CD8-positive, alpha-beta memory T cell (primary cell): ENCODE results near the gene MAST4. TPM values are rescaled to one million over a fixed set of nuclear protein-coding genes. Genes with fewer than 3 reads are reported as not detected.

Experiments used
- CTCF ChIA-PET: fragments of 350-600 bp; sonication (Branson Sonifier 250); formaldehyde crosslinking; loops from one replicate; lab custom pipeline; 2021; ENCODE audit warnings: antibody characterized with exemption; lab: Charles Lee
- POLR2A ChIA-PET: fragments of 350-600 bp; sonication (Branson Sonifier 250); formaldehyde crosslinking; loops from one replicate; lab custom pipeline; 2021; ENCODE audit warnings: antibody characterized with exemption; lab: Charles Lee
- DNase-seq, 5 donors: peaks; one replicate each; pipeline versions ENCODE4 v3.0.0 to v3.0.0-alpha.2; 2020 to 2022; ENCODE audit warnings: mixed read lengths in 1 of 5
- H3K27ac ChIP-seq: one replicate; pipeline ENCODE4 v1.7.0; 2013; ENCODE audit warnings: low read depth, mild to moderate bottlenecking, low read length, moderate library complexity
- H3K27me3 ChIP-seq: 2 replicates; pipeline ENCODE4 v1.7.0; 2013; ENCODE audit warnings: low read length, mild to moderate bottlenecking; ENCODE audit not compliant: insufficient read depth, poor library complexity, severe bottlenecking
- H3K36me3 ChIP-seq: 2 replicates; pipeline ENCODE4 v1.7.0; 2013; ENCODE audit warnings: mild to moderate bottlenecking, low read length, moderate library complexity; ENCODE audit not compliant: insufficient read depth
- H3K4me1 ChIP-seq: 2 replicates; pipeline ENCODE4 v1.7.0; 2013; ENCODE audit warnings: mild to moderate bottlenecking, low read length, moderate library complexity; ENCODE audit not compliant: insufficient read depth
- H3K4me3 ChIP-seq: 2 replicates; pipeline ENCODE4 v1.7.0; 2013; ENCODE audit warnings: mild to moderate bottlenecking, low read length
- H3K9me3 ChIP-seq: 2 replicates; pipeline ENCODE4 v1.7.0; 2013; ENCODE audit warnings: mild to moderate bottlenecking, low read length
- H3K27ac Mint-ChIP-seq, 8 donors: one replicate each; pipeline ENCODE4 v1.8.0; 2020 to 2021; ENCODE audit warnings: mixed read lengths in 8 of 8, mild to moderate bottlenecking in 6 of 8, inconsistent platforms in 3 of 8, moderate library complexity in 3 of 8
- H3K27me3 Mint-ChIP-seq, 2 donors: one replicate each; pipeline ENCODE4 v1.8.0; 2020 to 2021; ENCODE audit warnings: mixed read lengths in 2 of 2, mild to moderate bottlenecking in 1 of 2, moderate library complexity in 1 of 2
- H3K36me3 Mint-ChIP-seq, 3 donors: one replicate each; pipeline ENCODE4 v1.8.0; 2020 to 2021; ENCODE audit warnings: mixed read lengths in 3 of 3, inconsistent platforms in 1 of 3, mild to moderate bottlenecking in 1 of 3
- H3K4me1 Mint-ChIP-seq, 3 donors: one replicate each; pipeline ENCODE4 v1.8.0; 2020 to 2021; ENCODE audit warnings: mixed read lengths in 3 of 3, inconsistent platforms in 1 of 3, mild to moderate bottlenecking in 1 of 3
- H3K4me3 Mint-ChIP-seq, 7 donors: one replicate each; pipeline ENCODE4 v1.8.0; 2020 to 2021; ENCODE audit warnings: mixed read lengths in 7 of 7, mild to moderate bottlenecking in 6 of 7, moderate library complexity in 4 of 7, inconsistent platforms in 2 of 7
- H3K9me3 Mint-ChIP-seq, 5 donors: one replicate each; pipeline ENCODE4 v1.8.0; 2020 to 2022; ENCODE audit warnings: mixed read lengths in 5 of 5, mild to moderate bottlenecking in 3 of 5, moderate library complexity in 2 of 5, inconsistent platforms in 1 of 5
- polyA plus RNA-seq: library from polyadenylated mRNA; unstranded; fragments of 300-500 nt; fragmentation: Illumina TruSeq; gene quantifications from one replicate; pipeline ENCODE4 v1.2.3, GENCODE V29; 2021
- total RNA-seq, 2 experiments: library from RNA; stranded (reverse); gene quantifications; one replicate each; pipeline ENCODE4 v1.2.3, GENCODE V29; 2021

MAST4 gene
- total and polyA plus RNA-seq, 3 experiments from 2014 or later = 5.0 to 7.2 (median 6.5) TPM

- no peak for DNase-seq
- ChIA-PET CTCF (no interaction called here), POLR2A (no interaction called here)
- H3K27me3 ChIP-seq = no peaks in the 10 kb centered on the region
- H3K36me3 ChIP-seq = no peaks in the 10 kb centered on the region
- H3K4me1 Mint-ChIP-seq = no peaks in the 10 kb centered on the region
- peaks cover 0 to 2% (median 0%) of the 10 kb centered on the region in 3 donors for H3K36me3 Mint-ChIP-seq
- peaks cover 4 to 28% of the 10 kb centered on the region in 2 donors for H3K27me3 Mint-ChIP-seq
- H3K9me3 ChIP-seq = no peaks in the 10 kb centered on the region
- no peak overlapping the region for H3K27ac Mint-ChIP-seq
- H3K4me3 ChIP-seq = no peak overlapping the region
- H3K9me3 Mint-ChIP-seq = no peaks in the 10 kb centered on the region
- no peak overlapping the region for H3K4me3 Mint-ChIP-seq
- H3K4me1 ChIP-seq = no peaks in the 10 kb centered on the region
- no peak overlapping the region for H3K27ac ChIP-seq
These were observed 183.3 kb downstream of the MAST4 start for GRCh38 chr5:66779528-66779927.

DNA sequence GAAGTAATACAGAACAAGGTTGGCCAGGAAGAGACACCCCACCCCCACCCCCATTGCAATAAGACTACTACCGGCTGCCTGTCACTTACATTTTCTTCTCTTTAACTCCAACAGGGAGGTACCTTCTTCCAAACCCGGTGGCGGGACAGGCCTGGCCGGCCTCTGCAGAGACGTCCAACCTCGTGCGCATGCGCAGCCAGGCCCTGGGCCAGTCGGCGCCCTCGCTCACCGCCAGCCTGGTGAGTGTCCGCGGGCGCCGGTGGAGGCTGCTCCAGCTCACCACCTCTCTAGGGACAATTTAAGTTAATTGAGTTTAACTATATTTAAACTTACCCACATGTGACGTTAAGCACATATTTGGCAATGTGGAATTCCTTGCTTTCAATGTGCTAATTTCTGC is 192.4 kb downstream of the MAST4 start:
- H3K27me3 Mint-ChIP-seq = peaks cover under 1 to 3% of the 10 kb centered on the region in 2 donors

GRCh38 chr5:66789434-66789833 is 193.2 kb downstream of the MAST4 start:
- H3K27ac ChIP-seq = no peak overlapping the region
- Mint-ChIP-seq H3K4me3 (no peak overlapping the region), H3K27ac (no peak overlapping the region), H3K9me3 (peaks cover 0 to 2% (median 0%) of the 10 kb centered on the region in 5 donors), H3K36me3 (no peaks in the 10 kb centered on the region), H3K27me3 (peaks cover 0 to 7% of the 10 kb centered on the region in 2 donors), H3K4me1 (no peaks in the 10 kb centered on the region)
- no peaks in the 10 kb centered on the region for H3K36me3 ChIP-seq
- no peaks in the 10 kb centered on the region for H3K27me3 ChIP-seq
- no peaks in the 10 kb centered on the region for H3K9me3 ChIP-seq
- no peaks in the 10 kb centered on the region for H3K4me1 ChIP-seq
- H3K4me3 ChIP-seq = no peak overlapping the region
- ChIA-PET CTCF (no interaction called here), POLR2A (no interaction called here)
- no peak for DNase-seq

More for the DNA sequence above, 192.4 kb downstream of the MAST4 start:
- ChIA-PET POLR2A (no interaction called here), CTCF (no interaction called here)
- peaks cover 0 to 2% (median 0%) of the 10 kb centered on the region in 5 donors for H3K9me3 Mint-ChIP-seq
- Histone ChIP-seq H3K36me3 (no peaks in the 10 kb centered on the region), H3K27me3 (no peaks in the 10 kb centered on the region), H3K4me1 (no peaks in the 10 kb centered on the region), H3K4me3 (no peak overlapping the region), H3K27ac (no peak overlapping the region), H3K9me3 (no peaks in the 10 kb centered on the region)
- H3K4me1 Mint-ChIP-seq = no peaks in the 10 kb centered on the region
- H3K27ac Mint-ChIP-seq = no peak overlapping the region
- no peak overlapping the region for H3K4me3 Mint-ChIP-seq
- no peak for DNase-seq
- H3K36me3 Mint-ChIP-seq = no peaks in the 10 kb centered on the region

GRCh38 chr5:66793049-66793448 is 196.9 kb downstream of the MAST4 start:
- H3K36me3 ChIP-seq = no peaks in the 10 kb centered on the region
- peaks cover 4 to 24% of the 10 kb centered on the region in 2 donors for H3K27me3 Mint-ChIP-seq
- no peak overlapping the region for H3K27ac ChIP-seq
- peaks cover 0 to 2% (median 0%) of the 10 kb centered on the region in 5 donors for H3K9me3 Mint-ChIP-seq
- no peaks in the 10 kb centered on the region for H3K4me1 ChIP-seq
- no peaks in the 10 kb centered on the region for H3K4me1 Mint-ChIP-seq
- H3K27me3 ChIP-seq = no peaks in the 10 kb centered on the region
- CTCF ChIA-PET = no interaction called here
- no peak for DNase-seq
- no peaks in the 10 kb centered on the region for H3K9me3 ChIP-seq
- H3K4me3 Mint-ChIP-seq = no peak overlapping the region
- no peak overlapping the region for H3K27ac Mint-ChIP-seq
- H3K36me3 Mint-ChIP-seq = no peaks in the 10 kb centered on the region
- no peak overlapping the region for H3K4me3 ChIP-seq
- POLR2A ChIA-PET = no interaction called here

DNA sequence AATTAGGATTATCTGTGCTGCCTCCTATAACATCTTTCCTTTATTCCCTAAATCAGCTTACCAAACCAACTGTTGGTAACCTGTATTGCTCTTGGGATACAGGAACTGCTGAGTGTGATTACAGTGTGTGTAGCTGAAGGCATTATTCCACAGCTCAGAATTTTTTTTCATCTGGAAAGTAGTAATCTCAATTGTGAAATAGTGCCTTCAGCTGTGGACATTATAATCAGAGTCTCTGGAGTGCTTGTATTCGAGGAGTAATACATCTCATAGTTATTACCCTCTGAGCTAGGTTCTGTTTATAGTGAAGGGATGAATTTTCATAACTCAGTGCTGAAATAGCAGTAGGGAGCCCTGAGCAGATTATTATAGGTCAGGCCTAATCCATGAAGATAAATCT is 199.5 kb downstream of the MAST4 start:
- Histone ChIP-seq H3K4me3 (no peak overlapping the region), H3K27me3 (no peaks in the 10 kb centered on the region), H3K36me3 (no peaks in the 10 kb centered on the region), H3K4me1 (no peaks in the 10 kb centered on the region), H3K27ac (no peak overlapping the region), H3K9me3 (no peaks in the 10 kb centered on the region)
- no peak for DNase-seq
- H3K27ac Mint-ChIP-seq = no peak overlapping the region
- no peaks in the 10 kb centered on the region for H3K4me1 Mint-ChIP-seq
- H3K27me3 Mint-ChIP-seq = peaks cover 4 to 38% of the 10 kb centered on the region in 2 donors
- no peak overlapping the region for H3K4me3 Mint-ChIP-seq
- CTCF ChIA-PET = no interaction called here
- peaks cover 0 to 2% (median 0%) of the 10 kb centered on the region in 5 donors for H3K9me3 Mint-ChIP-seq
- POLR2A ChIA-PET = no interaction called here
- no peaks in the 10 kb centered on the region for H3K36me3 Mint-ChIP-seq

DNA sequence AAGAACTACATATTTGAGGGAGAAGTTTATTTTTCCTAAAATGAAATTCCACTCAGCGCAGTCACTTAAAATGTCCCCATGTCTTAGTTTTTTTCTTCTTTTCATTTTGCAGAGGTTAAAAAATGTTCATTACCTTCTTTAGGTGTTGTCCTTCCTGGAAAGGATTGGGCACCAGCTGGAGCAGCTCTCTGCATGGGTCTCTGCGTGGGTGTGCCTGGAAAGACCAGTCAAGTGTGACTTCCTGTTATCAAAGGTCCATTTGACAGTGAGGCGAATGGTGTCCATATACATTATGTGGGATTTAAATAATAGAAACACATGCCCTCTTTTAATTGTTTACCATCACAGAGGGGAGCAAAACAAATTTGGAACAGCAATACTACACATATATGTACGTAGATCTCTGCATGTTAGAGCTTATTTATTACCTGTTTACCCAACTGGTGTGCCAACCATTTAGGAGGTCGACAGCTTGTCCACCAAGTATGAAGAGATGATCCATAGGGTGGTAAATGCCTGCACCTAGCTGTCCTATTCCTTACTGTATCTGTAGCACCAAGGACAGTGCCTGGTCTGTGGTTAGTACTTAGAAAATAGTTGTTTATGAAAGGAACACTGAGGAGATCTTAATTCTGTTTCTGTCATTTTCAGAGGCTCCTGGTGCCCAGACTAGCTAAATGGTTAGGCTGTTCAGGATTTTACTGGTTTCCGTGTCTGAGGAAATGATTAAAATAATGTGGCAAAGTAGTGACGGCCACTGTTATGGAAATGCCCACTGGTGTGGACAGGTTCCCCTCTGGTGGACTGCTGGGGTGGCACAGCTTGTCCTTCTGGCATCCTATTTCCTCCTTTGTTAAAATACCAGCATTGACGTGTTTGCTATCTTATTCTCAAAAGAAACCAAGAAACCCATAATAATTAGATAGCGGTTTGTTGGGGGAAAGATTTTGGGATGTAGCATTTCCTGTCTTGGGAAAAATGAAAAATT is 200.4 kb downstream of the MAST4 start:
- CTCF ChIA-PET = interaction anchor here (0.8 kb wide), 1 partner anchor 18 kb away, joined by 3 read pairs; no protein-coding TSS in a partner anchor
- no peak for DNase-seq
- H3K4me3 Mint-ChIP-seq = no peak overlapping the region
- Histone ChIP-seq H3K36me3 (no peaks in the 10 kb centered on the region), H3K27ac (no peak overlapping the region), H3K4me3 (no peak overlapping the region), H3K4me1 (no peaks in the 10 kb centered on the region), H3K27me3 (no peaks in the 10 kb centered on the region), H3K9me3 (no peaks in the 10 kb centered on the region)
- H3K27me3 Mint-ChIP-seq = peaks cover 4 to 40% of the 10 kb centered on the region in 2 donors
- no peaks in the 10 kb centered on the region for H3K36me3 Mint-ChIP-seq
- H3K4me1 Mint-ChIP-seq = no peaks in the 10 kb centered on the region
- no peak overlapping the region for H3K27ac Mint-ChIP-seq
- peaks cover 0 to 2% (median 0%) of the 10 kb centered on the region in 5 donors for H3K9me3 Mint-ChIP-seq
- POLR2A ChIA-PET = no interaction called here

DNA sequence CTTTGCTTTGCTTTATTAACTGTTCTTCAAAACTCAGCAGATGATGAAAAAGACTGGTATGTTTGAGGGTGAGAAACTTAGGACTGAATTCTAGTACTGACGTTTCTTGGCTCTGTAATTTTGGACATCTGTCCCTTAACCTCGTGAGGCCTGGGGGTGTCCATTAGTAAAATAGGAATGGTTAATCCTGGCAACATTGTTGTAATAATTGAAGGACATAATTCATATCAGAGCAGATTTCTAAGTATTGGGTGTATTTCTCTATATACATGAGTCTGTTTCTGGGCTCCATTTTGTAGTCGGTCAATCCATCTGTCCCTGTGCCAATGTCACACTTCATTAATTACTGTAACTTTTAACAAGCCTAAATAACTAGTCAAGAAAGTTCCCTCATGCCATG is 206.7 kb downstream of the MAST4 start:
- Mint-ChIP-seq H3K9me3 (no peaks in the 10 kb centered on the region), H3K27me3 (peaks cover 3 to 50% of the 10 kb centered on the region in 2 donors), H3K27ac (no peak overlapping the region), H3K4me1 (no peaks in the 10 kb centered on the region), H3K4me3 (no peak overlapping the region), H3K36me3 (no peaks in the 10 kb centered on the region)
- DNase-seq = no peak
- H3K4me3 ChIP-seq = no peak overlapping the region
- H3K27me3 ChIP-seq = no peaks in the 10 kb centered on the region
- H3K4me1 ChIP-seq = no peaks in the 10 kb centered on the region
- no peak overlapping the region for H3K27ac ChIP-seq
- no peaks in the 10 kb centered on the region for H3K36me3 ChIP-seq
- POLR2A ChIA-PET = no interaction called here
- H3K9me3 ChIP-seq = no peaks in the 10 kb centered on the region
- CTCF ChIA-PET = no interaction called here
